OCI-LY7 (cell line): ENCODE data around the gene TLCD5. TPM values are rescaled to one million over a fixed set of nuclear protein-coding genes. Genes with fewer than 3 reads are reported as not detected.

Experiments
- BruUV-seq: library from RNA; stranded (reverse); fragments of 400-500 nt; replicated peaks from 2 replicates; lab custom pipeline; 2021; lab: Mats Ljungman, UMichigan
- CTCF ChIA-PET: fragments of 300-600 bp; sonication (Branson Sonifier 250); formaldehyde crosslinking; loops from one replicate; lab custom pipeline; 2022; ENCODE audit warnings: antibody characterized with exemption; ENCODE audit not compliant: unreplicated experiment; lab: Charles Lee
- POLR2A ChIA-PET: fragments of 300-600 bp; sonication (Branson Sonifier 250); formaldehyde crosslinking; loops from one replicate; lab custom pipeline; 2022; ENCODE audit warnings: antibody characterized with exemption; lab: Charles Lee
- DNase-seq: peaks from one replicate; pipeline ENCODE4 v3.0.0-alpha.2; 2015; ENCODE audit warnings: low spot score
- H2AFZ ChIP-seq: fragments of 200-600 bp; sonication (generic), shearing (Covaris generic); 2 replicates; pipeline ENCODE4 v1.6.1; 2014; ENCODE audit warnings: mild to moderate bottlenecking, antibody characterized with exemption, low read length, moderate library complexity
- H3K27ac ChIP-seq: fragments of 200-600 bp; sonication (generic); 2 replicates; pipeline ENCODE4 v1.5.1; 2014; ENCODE audit warnings: mixed run types, low read depth, mild to moderate bottlenecking, moderate library complexity, low read length, inconsistent platforms; ENCODE audit not compliant: poor library complexity, severe bottlenecking
- H3K36me3 ChIP-seq: fragments of 200-600 bp; sonication (generic); 2 replicates; pipeline ENCODE4 v1.6.1; 2014; ENCODE audit warnings: mild to moderate bottlenecking, antibody characterized with exemption, low read length, moderate library complexity, mixed read lengths; ENCODE audit not compliant: insufficient read depth
- H3K4me1 ChIP-seq: fragments of 200-600 bp; sonication (generic); 2 replicates; pipeline ENCODE4 v1.5.1; 2014; ENCODE audit warnings: mild to moderate bottlenecking, low read length; ENCODE audit not compliant: insufficient read depth, poor library complexity, severe bottlenecking
- H3K4me2 ChIP-seq: fragments of 200-600 bp; sonication (generic); 2 replicates; pipeline ENCODE4 v1.6.1; 2014; ENCODE audit warnings: mild to moderate bottlenecking, low read length
- H3K4me3 ChIP-seq: fragments of 200-600 bp; sonication (generic); 2 replicates; pipeline ENCODE4 v1.5.1; 2014; ENCODE audit warnings: mild to moderate bottlenecking, low read depth, low read length; ENCODE audit not compliant: poor library complexity, severe bottlenecking
- H3K79me2 ChIP-seq: fragments of 200-600 bp; sonication (generic); 2 replicates; pipeline ENCODE4 v1.6.1; 2016; ENCODE audit warnings: low read depth, mild to moderate bottlenecking, low read length, moderate library complexity, mixed read lengths; ENCODE audit not compliant: insufficient read depth
- H3K9me2 ChIP-seq: fragments of 200-600 bp; sonication (generic); 2 replicates; pipeline ENCODE4 v1.6.1; 2016; ENCODE audit warnings: mild to moderate bottlenecking, low read length, mixed read lengths; ENCODE audit not compliant: insufficient read depth
- H3K9me3 ChIP-seq: fragments of 200-600 bp; sonication (generic); 2 replicates; pipeline ENCODE4 v1.6.1; 2014; ENCODE audit warnings: mild to moderate bottlenecking, mixed run types, low read length, mixed read lengths
- H4K20me1 ChIP-seq: fragments of 200-600 bp; sonication (generic); 2 replicates; pipeline ENCODE4 v1.6.1; 2014; ENCODE audit warnings: mild to moderate bottlenecking, antibody characterized with exemption, low read length, moderate library complexity, mixed read lengths; ENCODE audit not compliant: insufficient read depth
- CTCF ChIP-seq: fragments of 200-600 bp; sonication (generic); conservative IDR thresholded peaks from 2 replicates; pipeline ENCODE4 v1.5.1; 2014; ENCODE audit warnings: mild to moderate bottlenecking, antibody characterized with exemption, low read length, moderate library complexity, mixed read lengths
- EZH2phosphoT487 ChIP-seq: fragments of 200-600 bp; sonication (generic); IDR thresholded peaks from 2 replicates; pipeline ENCODE4 v1.6.1; 2018; ENCODE audit warnings: low read depth, borderline replicate concordance, mild to moderate bottlenecking, mixed run types, antibody characterized with exemption, low read length, moderate library complexity, mixed read lengths
- intact Hi-C: fragments of 100-400 bp; cut with micrococcal nuclease; formaldehyde crosslinking; loops from one replicate; pipeline ENCODE4 v1.10.0; 2022; ENCODE audit not compliant: unreplicated experiment
- total RNA-seq, 2 experiments: library from RNA; depleted of rRNA in 1 of 2; stranded (reverse); fragments of >200 nt in 1 of 2; shearing (Covaris generic) in 1 of 2; gene quantifications; 2 replicates each; pipeline ENCODE4 v1.2.3, GENCODE V29; 2014 to 2022

Gene TLCD5
- total RNA-seq, 2 experiments from 2014 or later: 0.60 TPM; not detected in 1

- H3K79me2 ChIP-seq: no peaks in the 10 kb centered on the region
- intact Hi-C loops: no loop called here
- no peaks in the 10 kb centered on the region for H3K4me1 ChIP-seq
- H3K27ac ChIP-seq: no peak overlapping the region
- no peaks in the 10 kb centered on the region for H3K9me3 ChIP-seq
- DNase-seq: no peak
- H4K20me1 ChIP-seq: no peaks in the 10 kb centered on the region
- no peaks in the 10 kb centered on the region for H3K36me3 ChIP-seq
- H3K4me3 ChIP-seq: no peak overlapping the region
- no peak for TF ChIP-seq EZH2phosphoT487
- TF ChIP-seq CTCF: no peak
- BruUV-seq: no TSS peak
- CTCF ChIA-PET: no interaction called here
- H3K4me2 ChIP-seq: no peak overlapping the region
- POLR2A ChIA-PET: interaction anchor here (0.6 kb wide), 2 partner anchors 133 to 141 kb away, joined by 5 to 6 read pairs; no protein-coding TSS in a partner anchor
- no peak overlapping the region for H2AFZ ChIP-seq
- H3K9me2 ChIP-seq: no peaks in the 10 kb centered on the region
Measured at GRCh38 chr11:120318906-120319305, 6.2 kb upstream of the TLCD5 start.

GRCh38 chr11:120326228-120326627, 1.1 kb downstream of the TLCD5 start:
- H3K4me3 ChIP-seq: no peak overlapping the region
- no peaks in the 10 kb centered on the region for H3K79me2 ChIP-seq
- H3K9me2 ChIP-seq: no peaks in the 10 kb centered on the region
- peak overlapping the region; percentile 34 for H3K4me2 ChIP-seq
- no peak overlapping the region for H2AFZ ChIP-seq
- intact Hi-C loops: no loop called here
- H4K20me1 ChIP-seq: no peaks in the 10 kb centered on the region
- POLR2A ChIA-PET: no interaction called here
- no peaks in the 10 kb centered on the region for H3K36me3 ChIP-seq
- TF ChIP-seq CTCF: no peak
- no peak for TF ChIP-seq EZH2phosphoT487
- CTCF ChIA-PET: no interaction called here
- H3K27ac ChIP-seq: no peak overlapping the region
- H3K9me3 ChIP-seq: no peaks in the 10 kb centered on the region
- no peak for DNase-seq
- BruUV-seq: no TSS peak
- peaks cover 15% of the 10 kb centered on the region for H3K4me1 ChIP-seq

GRCh38 chr11:120326845-120327281, 1.8 kb downstream of the TLCD5 start:
- H4K20me1 ChIP-seq: no peaks in the 10 kb centered on the region
- H3K4me3 ChIP-seq: no peak overlapping the region
- no peak overlapping the region for H2AFZ ChIP-seq
- H3K9me3 ChIP-seq: no peaks in the 10 kb centered on the region
- no peaks in the 10 kb centered on the region for H3K9me2 ChIP-seq
- ChIA-PET CTCF (no interaction called here), POLR2A (no interaction called here)
- peak overlapping the region; percentile 34 for H3K4me2 ChIP-seq
- BruUV-seq: no TSS peak
- H3K79me2 ChIP-seq: no peaks in the 10 kb centered on the region
- H3K36me3 ChIP-seq: no peaks in the 10 kb centered on the region
- peaks cover 15% of the 10 kb centered on the region for H3K4me1 ChIP-seq
- DNase-seq: no peak
- TF ChIP-seq EZH2phosphoT487 (no peak), CTCF (no peak)
- H3K27ac ChIP-seq: no peak overlapping the region
- intact Hi-C loops: no loop called here
